Spleen (tissue), 7 donors: ENCODE measurements around the gene PTPN14.

Experiments
- POLR2A ChIP-seq, 3 donors: fragments of 450-650 bp; IDR thresholded peaks; one replicate each; pipeline ENCODE4 v1.5.1; 2017; ENCODE audit warnings: antibody characterized with exemption in 3 of 3, mild to moderate bottlenecking in 1 of 3
- POLR2AphosphoS5 ChIP-seq, 3 donors: sonication (generic); formaldehyde crosslinking; IDR thresholded peaks; one replicate each; pipeline ENCODE4 v1.5.1; 2017; ENCODE audit warnings: antibody characterized with exemption in 3 of 3
- TF ChIP-seq, protein P1 (sequence below), 11 experiments: fragments of 200-600 bp in 7 of 11; fragments of 450-650 bp in 4 of 11; sonication (generic) in 4 of 11; IDR thresholded peaks in 8 of 11; conservative IDR thresholded peaks in 3 of 11; 1 replicate in 7 of 11; 2 replicates in 4 of 11; pipeline versions ENCODE4 v1.4.0 to v1.8.0; 2016 to 2021; ENCODE audit warnings: antibody characterized with exemption in 11 of 11, inconsistent platforms in 4 of 11, mild to moderate bottlenecking in 1 of 11
- donor health status: DM: no; HTN: no; CAD: no; lungs with moderate emphysema.
- donor health status: DM: no; HTN: no; CAD: no.
- donor health status: DM: no; HTN: no; CAD: no.

- TF ChIP-seq, protein P1, sequence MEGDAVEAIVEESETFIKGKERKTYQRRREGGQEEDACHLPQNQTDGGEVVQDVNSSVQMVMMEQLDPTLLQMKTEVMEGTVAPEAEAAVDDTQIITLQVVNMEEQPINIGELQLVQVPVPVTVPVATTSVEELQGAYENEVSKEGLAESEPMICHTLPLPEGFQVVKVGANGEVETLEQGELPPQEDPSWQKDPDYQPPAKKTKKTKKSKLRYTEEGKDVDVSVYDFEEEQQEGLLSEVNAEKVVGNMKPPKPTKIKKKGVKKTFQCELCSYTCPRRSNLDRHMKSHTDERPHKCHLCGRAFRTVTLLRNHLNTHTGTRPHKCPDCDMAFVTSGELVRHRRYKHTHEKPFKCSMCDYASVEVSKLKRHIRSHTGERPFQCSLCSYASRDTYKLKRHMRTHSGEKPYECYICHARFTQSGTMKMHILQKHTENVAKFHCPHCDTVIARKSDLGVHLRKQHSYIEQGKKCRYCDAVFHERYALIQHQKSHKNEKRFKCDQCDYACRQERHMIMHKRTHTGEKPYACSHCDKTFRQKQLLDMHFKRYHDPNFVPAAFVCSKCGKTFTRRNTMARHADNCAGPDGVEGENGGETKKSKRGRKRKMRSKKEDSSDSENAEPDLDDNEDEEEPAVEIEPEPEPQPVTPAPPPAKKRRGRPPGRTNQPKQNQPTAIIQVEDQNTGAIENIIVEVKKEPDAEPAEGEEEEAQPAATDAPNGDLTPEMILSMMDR (IDR thresholded peaks at IDR 0.05 in 8 of 11, conservative IDR thresholded peaks at IDR 0.05 in 3 of 11): no peak
- TF ChIP-seq POLR2A (IDR thresholded peaks at IDR 0.05): no peak
- no peak for TF ChIP-seq POLR2AphosphoS5 (IDR thresholded peaks at IDR 0.05)
Observed at GRCh38 chr1:214467078-214467585, 84.3 kb downstream of the PTPN14 start.
